UCSD-AML1 (cell line): Measurements from ENCODE around the gene GNAO1.

Source experiments
- DNase-seq: peaks from one replicate; lab custom pipeline; 2025; ENCODE audit not compliant: unreplicated experiment; lab: John Stamatoyannopoulos, UW

Gene GNAO1

GRCh38 chr16:56263711-56264608 lies 72.7 kb downstream of the GNAO1 start:
- no peak for DNase-seq

DNA sequence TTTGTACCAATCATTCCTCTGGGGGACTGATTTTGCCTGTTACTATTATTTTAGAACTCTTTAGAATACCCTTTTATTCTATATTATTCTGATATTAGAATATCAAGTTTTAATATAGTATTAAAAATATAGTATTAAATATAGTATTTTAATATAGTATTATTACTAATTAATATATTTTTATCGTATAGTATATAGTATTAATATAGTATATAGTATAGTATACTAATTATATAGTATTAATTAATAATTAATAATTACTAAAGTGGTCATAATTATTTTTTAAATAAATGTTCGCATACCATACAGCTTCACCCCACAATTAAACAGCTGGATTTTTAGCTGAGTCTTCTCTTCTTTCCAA lies 73.3 kb downstream of the GNAO1 start:
- no peak for DNase-seq

- no peak for DNase-seq
Observed at GRCh38 chr16:56265184-56265583, 73.9 kb downstream of the GNAO1 start.

GRCh38 chr16:56265746-56266145 lies 74.5 kb downstream of the GNAO1 start:
- no peak for DNase-seq

- DNase-seq, result no peak
Observed at GRCh38 chr16:56266641-56267607, 75.6 kb downstream of the GNAO1 start.

DNA sequence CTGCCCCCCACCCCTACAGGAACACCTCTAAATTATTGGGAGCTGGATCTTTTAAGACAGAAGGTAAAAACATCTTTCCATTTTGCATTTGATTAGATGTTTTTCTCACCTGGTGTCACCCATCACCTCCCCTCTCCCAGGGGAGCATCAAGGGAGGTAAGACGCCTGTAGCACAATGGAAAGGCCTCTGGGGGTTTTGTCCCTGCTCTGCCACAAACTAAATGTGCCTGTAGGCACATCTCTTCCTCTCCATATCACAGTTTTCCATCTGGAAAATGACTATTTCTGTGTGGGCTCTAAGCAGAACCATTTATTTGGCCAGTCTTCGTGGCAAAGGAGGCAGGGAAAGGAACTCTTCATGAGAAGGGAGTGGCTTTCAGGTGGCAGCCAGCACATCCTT lies 76.6 kb downstream of the GNAO1 start:
- no peak for DNase-seq

DNA sequence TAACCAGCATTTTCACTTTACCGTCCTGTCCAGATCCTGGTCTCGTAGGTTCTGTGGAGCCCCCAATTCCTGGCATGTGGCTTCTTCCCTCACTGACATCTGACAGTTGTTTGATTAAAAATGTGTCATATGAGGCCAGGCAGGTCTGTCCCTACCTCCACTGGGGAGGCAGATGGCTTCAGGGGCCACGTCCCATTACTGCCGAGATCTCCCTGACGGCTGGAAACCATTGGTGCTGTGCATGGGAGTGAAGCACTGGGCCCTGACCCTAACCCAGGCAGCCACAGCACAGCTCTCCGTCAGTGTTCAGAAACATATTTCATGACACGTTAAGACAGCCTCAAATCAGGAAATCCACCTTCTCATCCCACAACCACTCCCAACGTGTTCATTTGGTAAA lies 77.5 kb downstream of the GNAO1 start:
- DNase-seq, result no peak

DNA sequence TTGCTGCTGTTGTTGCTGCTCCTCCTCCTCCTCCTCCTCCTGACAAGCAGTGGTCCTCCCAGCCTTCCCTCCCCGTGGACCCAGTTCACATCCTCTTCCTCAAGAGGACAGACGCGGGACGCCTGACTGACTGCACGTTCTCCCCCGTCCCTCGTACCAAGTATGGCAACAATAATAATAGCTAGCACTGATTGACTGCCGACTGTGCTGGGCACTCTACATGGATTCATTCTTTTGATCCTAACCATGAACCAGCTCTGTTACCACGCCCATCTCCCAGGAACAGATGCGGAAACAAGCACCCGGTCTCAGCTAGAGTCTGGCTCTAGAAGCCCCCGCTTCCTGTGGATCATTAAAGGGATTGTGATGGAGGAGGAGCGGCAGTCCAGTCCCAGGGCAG lies 78.0 kb downstream of the GNAO1 start:
- DNase-seq, result no peak

DNA sequence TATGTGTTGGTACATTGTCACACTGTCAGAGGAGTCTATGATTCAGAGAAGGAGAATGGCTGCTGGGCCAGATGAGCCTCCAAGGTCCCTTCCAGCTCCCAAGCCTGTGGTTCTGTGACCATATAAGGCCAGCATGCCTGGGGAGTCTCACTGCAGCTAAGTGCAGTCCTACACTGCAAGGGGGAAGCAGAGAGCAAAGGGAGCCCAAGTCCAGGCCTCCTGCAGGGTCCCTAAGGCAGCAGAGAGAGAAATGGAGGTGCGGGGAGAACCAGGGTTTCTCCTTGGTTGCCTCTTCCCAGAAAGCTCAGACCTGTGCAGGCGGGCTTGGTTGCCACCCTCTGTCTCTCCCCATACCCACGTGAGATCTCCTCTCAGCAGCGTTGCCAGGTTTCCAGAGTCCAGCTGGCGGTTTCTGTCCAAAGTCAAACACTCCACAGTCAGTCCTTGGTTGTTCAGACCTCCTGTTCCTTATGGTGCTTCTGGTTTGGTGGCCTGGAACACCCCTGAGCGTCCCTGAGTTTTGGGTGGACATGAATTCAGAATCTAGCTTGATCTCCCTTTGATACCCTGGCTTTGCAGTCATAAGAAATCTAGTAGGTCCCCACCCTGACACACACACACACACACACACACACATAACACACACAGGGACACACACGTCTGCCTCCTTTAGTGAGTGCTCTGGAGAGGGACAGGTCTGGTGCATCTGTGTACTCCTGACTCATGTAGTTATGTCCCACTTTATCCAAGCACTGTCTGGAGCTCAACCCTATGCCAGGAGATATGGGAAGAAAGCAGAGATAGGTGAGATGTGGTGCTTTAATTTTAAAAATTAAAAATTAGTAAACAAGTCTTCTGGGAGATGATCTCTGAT lies 78.8 kb downstream of the GNAO1 start:
- no peak for DNase-seq

- DNase-seq, result no peak
Observed at GRCh38 chr16:56270828-56271227, 79.5 kb downstream of the GNAO1 start.

- DNase-seq, result no peak
Observed at GRCh38 chr16:56272583-56272894, 81.2 kb downstream of the GNAO1 start.

GRCh38 chr16:56273615-56274014 lies 82.3 kb downstream of the GNAO1 start:
- DNase-seq, result no peak

GRCh38 chr16:56274369-56274768 lies 83.1 kb downstream of the GNAO1 start:
- DNase-seq, result no peak

GRCh38 chr16:56275076-56275475 lies 83.8 kb downstream of the GNAO1 start:
- no peak for DNase-seq

DNA sequence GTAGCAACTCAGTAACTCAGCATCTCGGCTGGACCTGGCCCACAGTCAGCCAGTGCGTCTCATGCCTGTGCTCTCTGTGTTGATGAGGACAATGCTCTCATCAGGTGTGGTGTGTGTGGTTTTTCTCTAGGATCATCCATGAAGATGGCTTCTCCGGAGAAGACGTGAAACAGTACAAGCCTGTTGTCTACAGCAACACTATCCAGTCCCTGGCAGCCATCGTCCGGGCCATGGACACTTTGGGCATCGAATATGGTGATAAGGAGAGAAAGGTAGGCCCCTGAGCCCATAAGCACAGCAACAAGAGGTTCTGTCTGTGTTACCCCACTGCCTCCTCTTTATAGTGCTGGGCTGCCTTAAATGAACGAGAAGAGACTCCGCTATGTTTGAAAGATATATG lies 84.5 kb downstream of the GNAO1 start:
- no peak for DNase-seq

- DNase-seq, result no peak
Observed at GRCh38 chr16:56277075-56277474, 85.8 kb downstream of the GNAO1 start.

- DNase-seq, result no peak
Observed at GRCh38 chr16:56278196-56278855, 87.0 kb downstream of the GNAO1 start.

DNA sequence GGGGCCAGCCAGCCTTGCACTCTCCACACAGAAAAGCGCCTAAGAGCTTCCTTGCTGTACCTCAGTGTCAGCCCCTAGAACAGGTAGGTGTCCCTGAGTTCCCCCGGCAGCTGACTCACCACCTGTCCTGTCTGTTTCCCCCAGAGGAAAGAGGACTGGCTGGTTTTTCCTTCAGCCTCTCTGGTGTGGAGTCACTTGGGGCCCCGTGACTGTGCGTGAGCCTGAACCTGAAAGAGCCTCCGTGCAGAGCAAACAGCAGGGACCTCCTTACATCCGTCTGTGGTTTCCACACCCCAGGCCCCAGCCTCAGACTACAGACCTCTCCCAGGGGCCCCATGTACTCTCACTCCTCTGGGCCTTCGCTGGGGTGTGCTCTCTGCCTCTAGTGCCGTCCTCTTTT lies 87.8 kb downstream of the GNAO1 start:
- no peak for DNase-seq

DNA sequence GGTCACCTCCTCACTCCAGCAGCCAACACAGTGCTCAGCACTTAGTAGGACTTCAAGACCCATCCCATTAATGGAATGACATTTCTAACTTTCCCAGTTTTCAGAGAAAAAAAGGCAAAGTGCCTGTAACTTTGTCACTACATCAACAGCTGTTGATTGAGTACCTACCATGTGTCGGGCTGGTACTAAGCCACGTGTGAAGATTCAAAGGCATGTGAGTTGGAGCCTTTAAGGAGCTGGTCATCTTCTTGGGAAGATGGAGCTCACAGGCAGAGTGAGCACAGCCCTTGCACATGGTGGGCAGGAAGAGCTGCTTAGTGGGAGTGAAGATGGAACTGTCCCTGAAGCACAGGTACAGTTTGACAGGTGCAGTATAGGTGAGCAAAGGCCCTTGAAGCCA lies 88.6 kb downstream of the GNAO1 start:
- DNase-seq, result no peak

- no peak for DNase-seq
Observed at GRCh38 chr16:56281249-56281805, 90.0 kb downstream of the GNAO1 start.
